ENCODE data around the gene GNG2. TPM values are rescaled to one million over a fixed set of nuclear protein-coding genes. Genes with fewer than 3 reads are reported as not detected.

Gene GNG2
- total and polyA plus RNA-seq, 2 experiments from 2014 or later = 9.9 to 14.8 TPM

GRCh38 chr14:51822499-51822898, 37.9 kb upstream of the GNG2 start:
- Histone ChIP-seq H4K20me1 (replicated peaks; ENCODE audit: insufficient read depth) (no peaks in the 10 kb centered on the region), H2AFZ (no peak overlapping the region), H3K9me2 (ENCODE audit: insufficient read depth) (peaks cover 7% of the 10 kb centered on the region; the same call in 1 of the 2 replicates), H3K4me1 (ENCODE audit: insufficient read depth) (peaks cover 9% of the 10 kb centered on the region), H3K4me2 (no peak overlapping the region), H3F3A (replicated peaks; ENCODE audit: low read depth) (no peaks in the 10 kb centered on the region), H3K4me3 (no peak overlapping the region), H3K79me2 (replicated peaks; ENCODE audit: insufficient read depth) (no peaks in the 10 kb centered on the region), H3K27me3 (ENCODE audit: insufficient read depth) (no peaks in the 10 kb centered on the region), H3K27ac (ENCODE audit: low read depth) (no peak overlapping the region), H3K36me3 (ENCODE audit: insufficient read depth) (no peaks in the 10 kb centered on the region)
- TF ChIP-seq EZH2phosphoT487 (IDR thresholded peaks at IDR 0.05; ENCODE audit: unreplicated experiment) = no peak
- no peak for TF ChIP-seq REST (IDR thresholded peaks at IDR 0.05; ENCODE audit: unreplicated experiment)
- TF ChIP-seq ZNF331 (CRISPR knock-in tag; IDR thresholded peaks at IDR 0.05; ENCODE audit: low read depth) = no peak
- no peak for TF ChIP-seq CREB1 (CRISPR knock-in tag; IDR thresholded peaks at IDR 0.05; ENCODE audit: low read depth)
- TF ChIP-seq POLR2AphosphoS5 (IDR thresholded peaks at IDR 0.05; ENCODE audit: low read depth) = no peak
- Mint-ChIP-seq H3K27ac (no peak overlapping the region), H3K4me1 (peaks cover 15% of the 10 kb centered on the region), H3K4me3 (no peak overlapping the region), H3K27me3 (ENCODE audit: insufficient read depth, low read depth, poor library complexity) (no peaks in the 10 kb centered on the region), H3K9me3 (peaks cover 4% of the 10 kb centered on the region; the same call in 2 of the 3 replicates), H3K36me3 (ENCODE audit: low read depth) (no peaks in the 10 kb centered on the region)
- ATAC-seq (no peak), DNase-seq (ENCODE audit: low spot score) (no peak)

DNA sequence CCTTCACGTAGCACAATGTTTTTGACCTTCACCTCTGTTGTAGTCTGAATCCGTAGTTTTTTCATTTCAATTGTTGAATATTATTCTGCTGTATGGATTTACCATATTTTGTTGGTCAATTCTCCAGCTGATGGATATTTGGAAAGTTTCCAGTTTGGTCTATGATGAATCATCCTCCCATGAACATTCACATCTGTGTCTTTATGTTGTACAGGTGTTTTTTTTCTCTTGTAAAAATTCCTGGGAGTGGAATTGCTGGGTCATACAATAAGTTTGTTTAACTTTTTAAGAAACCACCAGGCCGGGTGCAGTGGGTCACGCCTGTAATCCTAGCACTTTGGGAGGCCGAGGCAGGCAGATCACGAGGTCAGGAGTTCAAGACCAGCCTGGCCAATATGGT, 36.7 kb upstream of the GNG2 start:
- H3K4me2 ChIP-seq = no peak overlapping the region
- H3F3A ChIP-seq (replicated peaks; ENCODE audit: low read depth) = no peaks in the 10 kb centered on the region
- Mint-ChIP-seq H3K4me3 (no peak overlapping the region), H3K9me3 (no peaks in the 10 kb centered on the region; the same call in 2 of the 3 replicates), H3K36me3 (ENCODE audit: low read depth) (no peaks in the 10 kb centered on the region), H3K27ac (no peak overlapping the region), H3K4me1 (peaks cover 15% of the 10 kb centered on the region), H3K27me3 (ENCODE audit: insufficient read depth, low read depth, poor library complexity) (no peaks in the 10 kb centered on the region)
- H4K20me1 ChIP-seq (replicated peaks; ENCODE audit: insufficient read depth) = no peaks in the 10 kb centered on the region
- peaks cover 5% of the 10 kb centered on the region for H3K4me1 ChIP-seq (ENCODE audit: insufficient read depth)
- no peaks in the 10 kb centered on the region for H3K79me2 ChIP-seq (replicated peaks; ENCODE audit: insufficient read depth)
- TF ChIP-seq ZNF114 (CRISPR knock-in tag; IDR thresholded peaks at IDR 0.05) = no peak
- H3K36me3 ChIP-seq (ENCODE audit: insufficient read depth) = no peaks in the 10 kb centered on the region
- H3K27me3 ChIP-seq (ENCODE audit: insufficient read depth) = no peaks in the 10 kb centered on the region
- no peak overlapping the region for H3K27ac ChIP-seq (ENCODE audit: low read depth)
- H3K4me3 ChIP-seq = no peak overlapping the region
- H3K9me2 ChIP-seq (ENCODE audit: insufficient read depth) = peaks cover 4% of the 10 kb centered on the region; the same call in 1 of the 2 replicates
- no peak overlapping the region for H2AFZ ChIP-seq
- DNase-seq (ENCODE audit: low spot score) (no peak), ATAC-seq (no peak)

GRCh38 chr14:51824191-51824590, 36.2 kb upstream of the GNG2 start:
- Histone ChIP-seq H4K20me1 (replicated peaks; ENCODE audit: insufficient read depth) (no peaks in the 10 kb centered on the region), H3K4me3 (no peak overlapping the region), H3K79me2 (replicated peaks; ENCODE audit: insufficient read depth) (no peaks in the 10 kb centered on the region), H3K36me3 (ENCODE audit: insufficient read depth) (no peaks in the 10 kb centered on the region), H3K27ac (ENCODE audit: low read depth) (no peak overlapping the region), H3F3A (replicated peaks; ENCODE audit: low read depth) (no peaks in the 10 kb centered on the region), H3K4me1 (ENCODE audit: insufficient read depth) (peaks cover under 1% of the 10 kb centered on the region; the same call in 1 of the 2 replicates), H3K9me2 (ENCODE audit: insufficient read depth) (peaks cover 4% of the 10 kb centered on the region; the same call in 1 of the 2 replicates), H3K27me3 (ENCODE audit: insufficient read depth) (no peaks in the 10 kb centered on the region), H3K4me2 (no peak overlapping the region), H2AFZ (no peak overlapping the region)
- Mint-ChIP-seq H3K4me1 (peaks cover 10% of the 10 kb centered on the region), H3K36me3 (ENCODE audit: low read depth) (no peaks in the 10 kb centered on the region), H3K27me3 (ENCODE audit: insufficient read depth, low read depth, poor library complexity) (no peaks in the 10 kb centered on the region), H3K9me3 (no peaks in the 10 kb centered on the region; the same call in 2 of the 3 replicates), H3K27ac (no peak overlapping the region), H3K4me3 (no peak overlapping the region)
- no peak for DNase-seq (ENCODE audit: low spot score)
- ATAC-seq = no peak
- TF ChIP-seq EZH2phosphoT487 (IDR thresholded peaks at IDR 0.05; ENCODE audit: unreplicated experiment) (no peak), STAT1 (IDR thresholded peaks at IDR 0.05; ENCODE audit: unreplicated experiment) (no peak), NANOG (IDR thresholded peaks at IDR 0.05; ENCODE audit: borderline replicate concordance) (no peak), ZNF114 (CRISPR knock-in tag; IDR thresholded peaks at IDR 0.05) (no peak), REST (IDR thresholded peaks at IDR 0.05; ENCODE audit: unreplicated experiment) (no peak)
